Measurements from ENCODE around the gene STAB1. TPM values are rescaled to one million over a fixed set of nuclear protein-coding genes. Genes with fewer than 3 reads are reported as not detected.

Gene STAB1
- total and polyA plus RNA-seq, 2 experiments from 2014 or later = 0.90 to 1.9 TPM

DNA sequence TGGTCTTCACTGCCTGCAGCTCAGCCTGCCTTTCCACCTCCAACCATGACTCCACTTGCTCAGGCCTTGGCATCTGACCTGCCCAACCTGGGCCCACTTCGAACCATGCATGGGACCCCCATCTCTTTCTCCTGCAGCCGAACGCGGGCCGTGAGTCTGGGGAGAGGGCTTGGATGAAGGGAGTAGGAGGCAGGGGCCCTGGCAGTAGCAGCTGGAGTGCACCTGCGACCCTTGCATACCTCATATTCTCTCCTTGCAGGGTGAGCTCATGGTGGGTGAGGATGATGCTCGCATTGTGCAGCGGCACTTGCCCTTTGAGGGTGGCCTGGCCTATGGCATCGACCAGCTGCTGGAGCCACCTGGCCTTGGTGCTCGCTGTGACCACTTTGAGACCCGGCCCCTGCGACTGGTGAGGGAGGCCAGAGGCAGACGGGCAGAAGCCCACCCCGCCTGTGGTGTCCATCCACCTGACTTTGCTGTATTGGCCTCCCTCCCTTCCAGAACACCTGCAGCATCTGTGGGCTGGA, 25.1 kb downstream of the STAB1 start:
- no peak overlapping the region for H3K27ac Mint-ChIP-seq
- peaks cover 16% of the 10 kb centered on the region for H3K27me3 Mint-ChIP-seq (ENCODE audit: insufficient read depth, low read depth, poor library complexity)
- H3K27me3 ChIP-seq (ENCODE audit: insufficient read depth) = no peaks in the 10 kb centered on the region
- no peaks in the 10 kb centered on the region for H4K20me1 ChIP-seq (replicated peaks; ENCODE audit: insufficient read depth)
- no peaks in the 10 kb centered on the region for H3K9me2 ChIP-seq (ENCODE audit: insufficient read depth)
- H3K4me2 ChIP-seq = no peak overlapping the region
- no peaks in the 10 kb centered on the region for H3K9me3 Mint-ChIP-seq
- DNase-seq (ENCODE audit: low spot score) (no peak), ATAC-seq (no peak)
- H2AFZ ChIP-seq = no peak overlapping the region
- H3K36me3 ChIP-seq (ENCODE audit: insufficient read depth) = no peaks in the 10 kb centered on the region
- H3K79me2 ChIP-seq (replicated peaks; ENCODE audit: insufficient read depth) = no peaks in the 10 kb centered on the region
- no peak overlapping the region for H3K4me3 Mint-ChIP-seq
- peaks cover 3% of the 10 kb centered on the region; the same call in 2 of the 3 replicates for H3K4me1 Mint-ChIP-seq
- peaks cover 9% of the 10 kb centered on the region for H3K36me3 Mint-ChIP-seq (ENCODE audit: low read depth)
- H3F3A ChIP-seq (replicated peaks; ENCODE audit: low read depth) = 0 out of 2 replicates have a peak, but pooled peaks cover 2% of the 10 kb centered on the region
- H3K27ac ChIP-seq (ENCODE audit: low read depth) = no peak overlapping the region
- H3K4me3 ChIP-seq = no peak overlapping the region
- TF ChIP-seq REST (IDR thresholded peaks at IDR 0.05; ENCODE audit: unreplicated experiment) = no peak
- TF ChIP-seq, protein P1, sequence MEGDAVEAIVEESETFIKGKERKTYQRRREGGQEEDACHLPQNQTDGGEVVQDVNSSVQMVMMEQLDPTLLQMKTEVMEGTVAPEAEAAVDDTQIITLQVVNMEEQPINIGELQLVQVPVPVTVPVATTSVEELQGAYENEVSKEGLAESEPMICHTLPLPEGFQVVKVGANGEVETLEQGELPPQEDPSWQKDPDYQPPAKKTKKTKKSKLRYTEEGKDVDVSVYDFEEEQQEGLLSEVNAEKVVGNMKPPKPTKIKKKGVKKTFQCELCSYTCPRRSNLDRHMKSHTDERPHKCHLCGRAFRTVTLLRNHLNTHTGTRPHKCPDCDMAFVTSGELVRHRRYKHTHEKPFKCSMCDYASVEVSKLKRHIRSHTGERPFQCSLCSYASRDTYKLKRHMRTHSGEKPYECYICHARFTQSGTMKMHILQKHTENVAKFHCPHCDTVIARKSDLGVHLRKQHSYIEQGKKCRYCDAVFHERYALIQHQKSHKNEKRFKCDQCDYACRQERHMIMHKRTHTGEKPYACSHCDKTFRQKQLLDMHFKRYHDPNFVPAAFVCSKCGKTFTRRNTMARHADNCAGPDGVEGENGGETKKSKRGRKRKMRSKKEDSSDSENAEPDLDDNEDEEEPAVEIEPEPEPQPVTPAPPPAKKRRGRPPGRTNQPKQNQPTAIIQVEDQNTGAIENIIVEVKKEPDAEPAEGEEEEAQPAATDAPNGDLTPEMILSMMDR (conservative IDR thresholded peaks at IDR 0.05; ENCODE audit: low read depth in 2 of 2) = no peak
- H3K4me1 ChIP-seq (ENCODE audit: insufficient read depth) = no peaks in the 10 kb centered on the region

GRCh38 chr3:52520716-52521487, 25.8 kb downstream of the STAB1 start:
- Mint-ChIP-seq H3K27me3 (ENCODE audit: insufficient read depth, low read depth, poor library complexity) (peaks cover 16% of the 10 kb centered on the region), H3K4me1 (peaks cover 3% of the 10 kb centered on the region; the same call in 2 of the 3 replicates), H3K9me3 (no peaks in the 10 kb centered on the region), H3K36me3 (ENCODE audit: low read depth) (peaks cover 16% of the 10 kb centered on the region), H3K4me3 (no peak overlapping the region), H3K27ac (no peak overlapping the region)
- no peaks in the 10 kb centered on the region for H3K9me2 ChIP-seq (ENCODE audit: insufficient read depth)
- H3K4me3 ChIP-seq = no peak overlapping the region
- H3K79me2 ChIP-seq (replicated peaks; ENCODE audit: insufficient read depth) = no peaks in the 10 kb centered on the region
- H4K20me1 ChIP-seq (replicated peaks; ENCODE audit: insufficient read depth) = no peaks in the 10 kb centered on the region
- H3K27me3 ChIP-seq (ENCODE audit: insufficient read depth) = no peaks in the 10 kb centered on the region
- no peak for ATAC-seq
- H3F3A ChIP-seq (replicated peaks; ENCODE audit: low read depth) = 0 out of 2 replicates have a peak, but pooled peaks cover 2% of the 10 kb centered on the region
- no peak overlapping the region for H2AFZ ChIP-seq
- no peak overlapping the region for H3K4me2 ChIP-seq
- DNase-seq (ENCODE audit: low spot score) = no peak
- H3K36me3 ChIP-seq (ENCODE audit: insufficient read depth) = no peaks in the 10 kb centered on the region
- no peak overlapping the region for H3K27ac ChIP-seq (ENCODE audit: low read depth)
- H3K4me1 ChIP-seq (ENCODE audit: insufficient read depth) = no peaks in the 10 kb centered on the region
- TF ChIP-seq POLR2AphosphoS5 (IDR thresholded peaks at IDR 0.05; ENCODE audit: low read depth) = no peak
- no peak for TF ChIP-seq CREB1 (CRISPR knock-in tag; IDR thresholded peaks at IDR 0.05; ENCODE audit: low read depth)
- no peak for TF ChIP-seq NANOG (IDR thresholded peaks at IDR 0.05; ENCODE audit: borderline replicate concordance)
- TF ChIP-seq EZH2 (IDR thresholded peaks at IDR 0.05; ENCODE audit: low read depth, unreplicated experiment) = no peak
- TF ChIP-seq, protein P1 (conservative IDR thresholded peaks at IDR 0.05; ENCODE audit: low read depth in 2 of 2) = no peak
- no peak for TF ChIP-seq ZNF331 (CRISPR knock-in tag; IDR thresholded peaks at IDR 0.05; ENCODE audit: low read depth)
- no peak for TF ChIP-seq ETS1 (IDR thresholded peaks at IDR 0.05)
- TF ChIP-seq EZH2phosphoT487 (IDR thresholded peaks at IDR 0.05; ENCODE audit: unreplicated experiment) = no peak
- TF ChIP-seq JUNB (IDR thresholded peaks at IDR 0.05; ENCODE audit: unreplicated experiment) = no peak
- no peak for TF ChIP-seq STAT1 (IDR thresholded peaks at IDR 0.05; ENCODE audit: unreplicated experiment)
